Left ventricle myocardium inferior (tissue), 1 donor: ENCODE measurements around the gene WNT11. TPM values are rescaled to one million over a fixed set of nuclear protein-coding genes. Genes with fewer than 3 reads are reported as not detected.

ENCODE experiments used
- DNase-seq: peaks from one replicate; pipeline ENCODE4 v3.0.0-alpha.2; 2020
- H3K27ac ChIP-seq: fragments of 200-600 bp; replicated peaks from 2 replicates; pipeline ENCODE4 v1.8.0; 2021
- H3K27me3 ChIP-seq: fragments of 200-600 bp; 2 replicates; pipeline ENCODE4 v1.8.0; 2021; ENCODE audit warnings: low read depth
- H3K36me3 ChIP-seq: fragments of 200-600 bp; 2 replicates; pipeline ENCODE4 v1.8.0; 2021
- H3K4me1 ChIP-seq: fragments of 200-600 bp; 2 replicates; pipeline ENCODE4 v1.8.0; 2021
- H3K4me3 ChIP-seq: fragments of 200-600 bp; 2 replicates; pipeline ENCODE4 v1.8.0; 2021; ENCODE audit warnings: mild to moderate bottlenecking, moderate library complexity
- H3K9me3 ChIP-seq: fragments of 200-600 bp; replicated peaks from 2 replicates; pipeline ENCODE4 v1.8.0; 2021
- intact Hi-C: fragments of 100-400 bp; cut with micrococcal nuclease; formaldehyde crosslinking; loops from one replicate; pipeline ENCODE4 v1.11.0; 2022
- total RNA-seq: library from RNA; stranded (reverse); fragmentation: NEBNext Ultra II Directional; extraction: Animal tissue kit (Norgen Biotek cat#: 25700); gene quantifications from one replicate; pipeline ENCODE4 v1.2.1, GENCODE V29; 2021
- TF ChIP-seq, protein P1 (sequence below): fragments of 200-600 bp; IDR thresholded peaks from 2 replicates; pipeline ENCODE4 v1.8.0; 2021; ENCODE audit warnings: antibody characterized with exemption, mild to moderate bottlenecking, borderline replicate concordance
- donor health status: DM: no; HTN: yes; CAD: no; lungs with severe emphysema.

WNT11 gene
- total RNA-seq, 1 donor from 2014 or later = 22.7 TPM

GRCh38 chr11:76225122-76225611, 18.9 kb upstream of the WNT11 start:
- TF ChIP-seq, protein P1, sequence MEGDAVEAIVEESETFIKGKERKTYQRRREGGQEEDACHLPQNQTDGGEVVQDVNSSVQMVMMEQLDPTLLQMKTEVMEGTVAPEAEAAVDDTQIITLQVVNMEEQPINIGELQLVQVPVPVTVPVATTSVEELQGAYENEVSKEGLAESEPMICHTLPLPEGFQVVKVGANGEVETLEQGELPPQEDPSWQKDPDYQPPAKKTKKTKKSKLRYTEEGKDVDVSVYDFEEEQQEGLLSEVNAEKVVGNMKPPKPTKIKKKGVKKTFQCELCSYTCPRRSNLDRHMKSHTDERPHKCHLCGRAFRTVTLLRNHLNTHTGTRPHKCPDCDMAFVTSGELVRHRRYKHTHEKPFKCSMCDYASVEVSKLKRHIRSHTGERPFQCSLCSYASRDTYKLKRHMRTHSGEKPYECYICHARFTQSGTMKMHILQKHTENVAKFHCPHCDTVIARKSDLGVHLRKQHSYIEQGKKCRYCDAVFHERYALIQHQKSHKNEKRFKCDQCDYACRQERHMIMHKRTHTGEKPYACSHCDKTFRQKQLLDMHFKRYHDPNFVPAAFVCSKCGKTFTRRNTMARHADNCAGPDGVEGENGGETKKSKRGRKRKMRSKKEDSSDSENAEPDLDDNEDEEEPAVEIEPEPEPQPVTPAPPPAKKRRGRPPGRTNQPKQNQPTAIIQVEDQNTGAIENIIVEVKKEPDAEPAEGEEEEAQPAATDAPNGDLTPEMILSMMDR = no peak
- Histone ChIP-seq H3K9me3 (no peaks in the 10 kb centered on the region), H3K27me3 (peaks cover 12% of the 10 kb centered on the region), H3K4me1 (peaks cover 7% of the 10 kb centered on the region), H3K36me3 (no peaks in the 10 kb centered on the region), H3K27ac (peak overlapping the region; percentile 50), H3K4me3 (no peak overlapping the region)
- DNase-seq = peak; percentile 50
- intact Hi-C loops = no loop called here

GRCh38 chr11:76224461-76225121, 18.3 kb upstream of the WNT11 start:
- intact Hi-C loops = no loop called here
- Histone ChIP-seq H3K4me1 (peaks cover 3% of the 10 kb centered on the region), H3K36me3 (no peaks in the 10 kb centered on the region), H3K4me3 (no peak overlapping the region), H3K27ac (peak overlapping the region; percentile 50), H3K9me3 (no peaks in the 10 kb centered on the region), H3K27me3 (peaks cover 17% of the 10 kb centered on the region)
- DNase-seq = no peak
- TF ChIP-seq, protein P1 = no peak

DNA sequence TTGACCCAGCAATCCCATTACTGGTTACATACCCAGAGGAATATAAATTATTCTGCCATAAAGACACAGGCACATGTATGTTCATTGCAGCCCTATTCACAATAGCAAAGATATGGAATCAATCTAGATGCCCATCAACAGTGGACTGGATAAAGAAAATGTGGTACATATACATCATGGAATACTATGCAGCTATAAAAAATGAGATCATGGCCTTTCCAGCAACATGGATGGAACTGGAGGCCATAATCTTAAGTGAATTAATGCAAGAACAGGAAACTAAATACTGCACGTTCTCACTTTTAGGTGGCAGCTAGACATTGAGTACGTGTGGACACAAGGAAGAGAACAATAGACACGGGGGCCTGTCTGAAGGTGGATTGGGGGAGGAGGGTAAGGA, 15.1 kb upstream of the WNT11 start:
- TF ChIP-seq, protein P1 = no peak
- H3K27me3 ChIP-seq = peaks cover 23% of the 10 kb centered on the region
- DNase-seq = no peak
- H3K4me3 ChIP-seq = no peak overlapping the region
- H3K9me3 ChIP-seq = no peaks in the 10 kb centered on the region
- no peaks in the 10 kb centered on the region for H3K4me1 ChIP-seq
- no peak overlapping the region for H3K27ac ChIP-seq
- H3K36me3 ChIP-seq = no peaks in the 10 kb centered on the region
- intact Hi-C loops = no loop called here

GRCh38 chr11:76219243-76219642, 12.9 kb upstream of the WNT11 start:
- no peak overlapping the region for H3K4me3 ChIP-seq
- H3K9me3 ChIP-seq = no peaks in the 10 kb centered on the region
- DNase-seq = no peak
- H3K27me3 ChIP-seq = peaks cover 23% of the 10 kb centered on the region
- TF ChIP-seq, protein P1 = no peak
- intact Hi-C loops = no loop called here
- no peaks in the 10 kb centered on the region for H3K4me1 ChIP-seq
- H3K36me3 ChIP-seq = no peaks in the 10 kb centered on the region
- H3K27ac ChIP-seq = no peak overlapping the region

DNA sequence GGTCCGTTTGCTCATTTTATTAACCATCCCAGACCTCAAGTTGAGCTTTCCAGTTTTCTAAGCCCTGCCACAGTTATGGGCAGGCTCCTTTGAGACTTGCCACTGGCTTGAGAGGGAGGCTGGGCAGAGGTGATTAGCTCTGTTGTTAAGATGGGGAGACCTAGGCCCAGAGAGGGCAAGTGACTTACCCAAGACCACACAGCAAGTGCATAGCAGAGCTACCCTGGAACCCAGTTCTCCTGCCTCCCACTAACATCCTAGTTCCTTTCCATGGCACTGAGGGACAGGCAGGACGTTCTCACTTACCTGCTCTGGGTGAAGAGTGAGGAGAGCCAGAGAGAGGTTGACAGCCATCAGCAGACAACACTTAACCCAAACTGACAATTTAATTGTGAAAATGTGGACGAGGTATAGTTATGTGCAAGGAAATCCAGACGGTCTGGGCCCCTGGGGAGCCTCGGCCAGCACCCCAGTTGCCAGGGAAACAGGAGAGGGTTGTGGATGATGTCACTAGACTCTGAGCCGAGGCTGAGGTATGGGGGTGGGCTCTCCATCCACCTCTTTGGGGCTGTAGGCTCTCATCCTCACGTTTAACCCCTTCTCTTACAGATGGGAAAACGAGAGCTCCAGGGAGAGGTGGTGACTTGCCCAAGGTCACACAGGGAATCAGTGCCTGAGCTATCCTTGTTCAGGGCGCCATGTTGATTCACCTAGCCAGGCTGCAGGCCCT, 12.3 kb upstream of the WNT11 start:
- H3K27ac ChIP-seq = no peak overlapping the region
- no peaks in the 10 kb centered on the region for H3K36me3 ChIP-seq
- H3K27me3 ChIP-seq = peaks cover 23% of the 10 kb centered on the region
- no peaks in the 10 kb centered on the region for H3K9me3 ChIP-seq
- no peaks in the 10 kb centered on the region for H3K4me1 ChIP-seq
- TF ChIP-seq, protein P1 = no peak
- peak; percentile 7 for DNase-seq
- no peak overlapping the region for H3K4me3 ChIP-seq
- intact Hi-C loops = no loop called here
